HEK293T (cell line): ENCODE data around the gene CKB.
A peak's percentile ranks its signal among the peaks of the same experiment; 100 is the strongest.

Source experiments
- CTCF ChIA-PET: fragments of 350-600 bp; formaldehyde crosslinking; extraction: SDS; loops from one replicate; lab custom pipeline; 2021; ENCODE audit warnings: antibody characterized with exemption, inconsistent platforms; lab: Yijun Ruan, JAX
- POLR2A ChIA-PET: fragments of 350-600 bp; formaldehyde crosslinking; extraction: SDS; loops from one replicate; lab custom pipeline; 2020; ENCODE audit warnings: antibody characterized with exemption, inconsistent platforms; lab: Yijun Ruan, JAX
- DNase-seq: peaks from one replicate; pipeline ENCODE4 v3.0.0; 2012; ENCODE audit warnings: mixed read lengths; ENCODE audit errors: extremely low spot score
- ARNT ChIP-seq: fragments of 450-650 bp; IDR thresholded peaks from 2 replicates; pipeline ENCODE4 v1.6.1; 2017; ENCODE audit warnings: mild to moderate bottlenecking
- BHLHE40 ChIP-seq: fragments of 450-650 bp; IDR thresholded peaks from 2 replicates; pipeline ENCODE4 v1.6.1; 2016; ENCODE audit warnings: mild to moderate bottlenecking, moderate library complexity, borderline replicate concordance
- CTBP1 ChIP-seq: fragments of 450-650 bp; IDR thresholded peaks from 2 replicates; pipeline ENCODE4 v1.6.1; 2016; ENCODE audit warnings: borderline replicate concordance
- ELF4 ChIP-seq: fragments of 450-650 bp; IDR thresholded peaks from 2 replicates; pipeline ENCODE4 v1.6.1; 2017; ENCODE audit warnings: antibody characterized with exemption
- FOXA1 ChIP-seq: fragments of 450-650 bp; IDR thresholded peaks from 2 replicates; pipeline ENCODE4 v1.6.1; 2016; ENCODE audit warnings: mild to moderate bottlenecking
- FOXK2 ChIP-seq: fragments of 450-650 bp; IDR thresholded peaks from 2 replicates; pipeline ENCODE4 v1.6.1; 2016; ENCODE audit warnings: mild to moderate bottlenecking
- FOXM1 ChIP-seq: fragments of 450-650 bp; IDR thresholded peaks from 2 replicates; pipeline ENCODE4 v1.6.1; 2017; ENCODE audit warnings: mild to moderate bottlenecking, borderline replicate concordance
- HDGF ChIP-seq: fragments of 450-650 bp; IDR thresholded peaks from 2 replicates; pipeline ENCODE4 v1.6.1; 2017; ENCODE audit warnings: antibody characterized with exemption, borderline replicate concordance
- L3MBTL2 ChIP-seq: fragments of 450-650 bp; conservative IDR thresholded peaks from 2 replicates; pipeline ENCODE4 v1.6.1; 2016; ENCODE audit warnings: mild to moderate bottlenecking
- LEF1 ChIP-seq: fragments of 450-650 bp; IDR thresholded peaks from 2 replicates; pipeline ENCODE4 v1.6.1; 2017; ENCODE audit warnings: mild to moderate bottlenecking, borderline replicate concordance
- NFRKB ChIP-seq: fragments of 450-650 bp; IDR thresholded peaks from 2 replicates; pipeline ENCODE4 v1.6.1; 2016; ENCODE audit warnings: mild to moderate bottlenecking, moderate library complexity
- PKNOX1 ChIP-seq: fragments of 450-650 bp; IDR thresholded peaks from 2 replicates; pipeline ENCODE4 v1.6.1; 2016
- SP1 ChIP-seq: fragments of 450-650 bp; IDR thresholded peaks from 2 replicates; pipeline ENCODE4 v1.6.1; 2017
- SUZ12 ChIP-seq: fragments of 450-650 bp; IDR thresholded peaks from 2 replicates; pipeline ENCODE4 v1.6.1; 2016; ENCODE audit warnings: mild to moderate bottlenecking
- TARDBP ChIP-seq: fragments of 450-650 bp; IDR thresholded peaks from 2 replicates; pipeline ENCODE4 v1.6.1; 2016
- ZNF384 ChIP-seq: fragments of 450-650 bp; IDR thresholded peaks from 2 replicates; pipeline ENCODE4 v1.6.1; 2016

The CKB gene

GRCh38 chr14:103519837-103520212 lies 2.8 kb downstream of the CKB start:
- no peak for DNase-seq
- ChIA-PET POLR2A (interaction anchor here (1.3 to 6.5 kb wide), 6 partner anchors 11 to 42 kb away, joined by 3 to 83 read pairs (median 18); partner anchors contain the start of gene TRMT61A), CTCF (interaction anchor here (0.6 to 3.5 kb wide), 6 partner anchors 9 to 39 kb away, joined by 3 to 26 read pairs (median 10); partner anchors contain the start of gene TRMT61A)
- no peak for TF ChIP-seq ELF4
- TF ChIP-seq HDGF: no peak
- TF ChIP-seq TARDBP: no peak
- TF ChIP-seq FOXK2: no peak
- TF ChIP-seq PKNOX1: no peak
- no peak for TF ChIP-seq ARNT
- TF ChIP-seq SUZ12: no peak
- no peak for TF ChIP-seq L3MBTL2
- no peak for TF ChIP-seq FOXA1
- no peak for TF ChIP-seq SP1
- no peak for TF ChIP-seq NFRKB

GRCh38 chr14:103519043-103519836 lies 3.4 kb downstream of the CKB start:
- ChIA-PET POLR2A (interaction anchor here (1.0 to 6.5 kb wide), 8 partner anchors 12 to 39 kb away, joined by 3 to 83 read pairs (median 10); partner anchors contain the start of gene TRMT61A), CTCF (interaction anchor here (0.5 to 3.5 kb wide), 16 partner anchors 9 to 383 kb away, joined by 3 to 26 read pairs (median 4); partner anchors contain the start of genes BAG5 and TRMT61A)
- DNase-seq: no peak
- TF ChIP-seq CTBP1 (no peak), ELF4 (0 out of 2 replicates have a peak, but pooled peaks have one; percentile 10), NFRKB (no peak), TARDBP (no peak)

GRCh38 chr14:103518422-103519042 lies 4.1 kb downstream of the CKB start:
- ChIA-PET CTCF (interaction anchor here (0.5 to 3.5 kb wide), 16 partner anchors 8 to 382 kb away, joined by 3 to 26 read pairs (median 4); partner anchors contain the start of genes BAG5 and TRMT61A), POLR2A (interaction anchor here (1.0 to 6.5 kb wide), 7 partner anchors 13 to 34 kb away, joined by 3 to 83 read pairs (median 7); partner anchors contain the start of gene TRMT61A)
- no peak for TF ChIP-seq ARNT
- TF ChIP-seq CTBP1: no peak
- no peak for TF ChIP-seq SP1
- no peak for TF ChIP-seq BHLHE40
- TF ChIP-seq FOXM1: peak; percentile 74; the same call in 1 of the 2 replicates
- DNase-seq: peak; percentile 74

- DNase-seq: no peak
- TF ChIP-seq SP1: no peak
- no peak for TF ChIP-seq NFRKB
- no peak for TF ChIP-seq FOXK2
- TF ChIP-seq FOXA1: no peak
- no peak for TF ChIP-seq L3MBTL2
- no peak for TF ChIP-seq ARNT
- TF ChIP-seq LEF1: no peak
- TF ChIP-seq FOXM1: no peak
- TF ChIP-seq BHLHE40: no peak
- TF ChIP-seq ZNF384: no peak
- TF ChIP-seq SUZ12: no peak
- TF ChIP-seq HDGF: no peak
- no peak for TF ChIP-seq TARDBP
- no peak for TF ChIP-seq CTBP1
- POLR2A ChIA-PET: interaction anchor here (1.4 to 6.5 kb wide), 6 partner anchors 13 to 35 kb away, joined by 3 to 83 read pairs (median 10); partner anchors contain the start of gene TRMT61A
- CTCF ChIA-PET: interaction anchor here (0.7 to 3.5 kb wide), 11 partner anchors 7 to 175 kb away, joined by 3 to 26 read pairs (median 4); partner anchors contain the start of gene TRMT61A
These were observed 4.8 kb downstream of the CKB start for GRCh38 chr14:103517721-103518421.

GRCh38 chr14:103517174-103517566 lies 5.5 kb downstream of the CKB start:
- CTCF ChIA-PET: interaction anchor here (2.9 to 3.5 kb wide), 2 partner anchors 29 to 41 kb away, joined by 19 to 26 read pairs; no protein-coding TSS in a partner anchor
- POLR2A ChIA-PET: no interaction called here
- DNase-seq: no peak

More at GRCh38 chr14:103517174-103517566, 5.5 kb downstream of the CKB start:
- no peak for TF ChIP-seq PKNOX1
- TF ChIP-seq FOXM1: no peak
- TF ChIP-seq CTBP1: no peak
- TF ChIP-seq ELF4: no peak
- no peak for TF ChIP-seq BHLHE40
- no peak for TF ChIP-seq SP1
- no peak for TF ChIP-seq SUZ12
- TF ChIP-seq LEF1: no peak
- TF ChIP-seq HDGF: no peak
- TF ChIP-seq FOXK2: no peak
